GM21515 (cell line): ENCODE measurements around the gene GRIP2.

Source experiments
- ATAC-seq: cut with Tn5 transposase; IDR thresholded peaks from one replicate; pipeline ENCODE4 v1.9.1; 2021; ENCODE audit not compliant: unreplicated experiment

The GRIP2 gene

GRCh38 chr3:14562121-14562890, 22.2 kb upstream of the GRIP2 start:
- ATAC-seq: no peak

GRCh38 chr3:14561051-14561960, 21.2 kb upstream of the GRIP2 start:
- ATAC-seq: no peak

- ATAC-seq: no peak
Measured at GRCh38 chr3:14560110-14560509, 20.0 kb upstream of the GRIP2 start.

GRCh38 chr3:14558029-14558428, 17.9 kb upstream of the GRIP2 start:
- no peak for ATAC-seq

GRCh38 chr3:14555835-14556234, 15.7 kb upstream of the GRIP2 start:
- ATAC-seq: no peak

GRCh38 chr3:14554715-14555114, 14.6 kb upstream of the GRIP2 start:
- no peak for ATAC-seq

GRCh38 chr3:14553871-14554270, 13.7 kb upstream of the GRIP2 start:
- no peak for ATAC-seq

- ATAC-seq: no peak
Measured at GRCh38 chr3:14552717-14553116, 12.6 kb upstream of the GRIP2 start.

- no peak for ATAC-seq
Measured at GRCh38 chr3:14552041-14552648, 12.0 kb upstream of the GRIP2 start.

- ATAC-seq: no peak
Measured at GRCh38 chr3:14550651-14551611, 10.8 kb upstream of the GRIP2 start.

GRCh38 chr3:14550181-14550580, 10.0 kb upstream of the GRIP2 start:
- ATAC-seq: no peak

- ATAC-seq: no peak
Measured at GRCh38 chr3:14549256-14549919, 9.2 kb upstream of the GRIP2 start.

GRCh38 chr3:14548321-14548729, 8.2 kb upstream of the GRIP2 start:
- no peak for ATAC-seq

GRCh38 chr3:14547693-14548092, 7.6 kb upstream of the GRIP2 start:
- no peak for ATAC-seq

GRCh38 chr3:14546041-14546440, 5.9 kb upstream of the GRIP2 start:
- ATAC-seq: no peak

- no peak for ATAC-seq
Measured at GRCh38 chr3:14545251-14545635, 5.1 kb upstream of the GRIP2 start.

GRCh38 chr3:14544282-14545250, 4.4 kb upstream of the GRIP2 start:
- no peak for ATAC-seq

- ATAC-seq: no peak
Measured at GRCh38 chr3:14543446-14543845, 3.3 kb upstream of the GRIP2 start.

- ATAC-seq: no peak
Measured at GRCh38 chr3:14542656-14543055, 2.5 kb upstream of the GRIP2 start.
